HK-2 (cell line): ENCODE data around the gene PRRX1.

Experiments used
- DNase-seq: peaks from one replicate; pipeline ENCODE4 v3.0.0-alpha.2; 2018; ENCODE audit not compliant: unreplicated experiment

The PRRX1 gene

GRCh38 chr1:170664828-170665612, 1.1 kb downstream of the PRRX1 start:
- DNase-seq, result peak; percentile 26

GRCh38 chr1:170665629-170666028, 1.7 kb downstream of the PRRX1 start:
- DNase-seq, result no peak

- no peak for DNase-seq
These were observed 2.8 kb downstream of the PRRX1 start for GRCh38 chr1:170666541-170667254.

GRCh38 chr1:170668209-170669106, 4.5 kb downstream of the PRRX1 start:
- no peak for DNase-seq

GRCh38 chr1:170669107-170669445, 5.1 kb downstream of the PRRX1 start:
- no peak for DNase-seq

GRCh38 chr1:170669586-170670530, 5.9 kb downstream of the PRRX1 start:
- no peak for DNase-seq

GRCh38 chr1:170670802-170671628, 7.1 kb downstream of the PRRX1 start:
- no peak for DNase-seq

- DNase-seq, result no peak
These were observed 7.7 kb downstream of the PRRX1 start for GRCh38 chr1:170671629-170671963.

GRCh38 chr1:170672316-170672715, 8.4 kb downstream of the PRRX1 start:
- no peak for DNase-seq

GRCh38 chr1:170674239-170674638, 10.3 kb downstream of the PRRX1 start:
- DNase-seq, result no peak

GRCh38 chr1:170674986-170675385, 11.1 kb downstream of the PRRX1 start:
- DNase-seq, result no peak

- no peak for DNase-seq
These were observed 11.9 kb downstream of the PRRX1 start for GRCh38 chr1:170675865-170676264.

GRCh38 chr1:170676628-170677027, 12.7 kb downstream of the PRRX1 start:
- no peak for DNase-seq

GRCh38 chr1:170678027-170678600, 14.2 kb downstream of the PRRX1 start:
- DNase-seq, result no peak

- DNase-seq, result no peak
These were observed 16.5 kb downstream of the PRRX1 start for GRCh38 chr1:170680428-170680827.

- DNase-seq, result no peak
These were observed 18.2 kb downstream of the PRRX1 start for GRCh38 chr1:170682169-170682568.

- no peak for DNase-seq
These were observed 18.9 kb downstream of the PRRX1 start for GRCh38 chr1:170682809-170683208.

GRCh38 chr1:170685166-170685565, 21.2 kb downstream of the PRRX1 start:
- no peak for DNase-seq

- DNase-seq, result no peak
These were observed 22.4 kb downstream of the PRRX1 start for GRCh38 chr1:170686291-170686690.

- DNase-seq, result no peak
These were observed 23.7 kb downstream of the PRRX1 start for GRCh38 chr1:170687621-170688020.
